ENCODE measurements around the gene DEFB112.

Gene DEFB112

GRCh38 chr6:49995278-49995677, 54.5 kb downstream of the DEFB112 start:
- no peak for DNase-seq (ENCODE audit: low read depth)
- H3K4me3 ChIP-seq (ENCODE audit: low read depth, low read length): no peak overlapping the region
- TF ChIP-seq MYC (IDR thresholded peaks at IDR 0.05; ENCODE audit: low read depth, low read length): no peak
- TF ChIP-seq, protein P1, sequence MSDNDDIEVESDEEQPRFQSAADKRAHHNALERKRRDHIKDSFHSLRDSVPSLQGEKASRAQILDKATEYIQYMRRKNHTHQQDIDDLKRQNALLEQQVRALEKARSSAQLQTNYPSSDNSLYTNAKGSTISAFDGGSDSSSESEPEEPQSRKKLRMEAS (IDR thresholded peaks at IDR 0.05; ENCODE audit: low read depth, low read length): no peak
- TF ChIP-seq, protein P2, sequence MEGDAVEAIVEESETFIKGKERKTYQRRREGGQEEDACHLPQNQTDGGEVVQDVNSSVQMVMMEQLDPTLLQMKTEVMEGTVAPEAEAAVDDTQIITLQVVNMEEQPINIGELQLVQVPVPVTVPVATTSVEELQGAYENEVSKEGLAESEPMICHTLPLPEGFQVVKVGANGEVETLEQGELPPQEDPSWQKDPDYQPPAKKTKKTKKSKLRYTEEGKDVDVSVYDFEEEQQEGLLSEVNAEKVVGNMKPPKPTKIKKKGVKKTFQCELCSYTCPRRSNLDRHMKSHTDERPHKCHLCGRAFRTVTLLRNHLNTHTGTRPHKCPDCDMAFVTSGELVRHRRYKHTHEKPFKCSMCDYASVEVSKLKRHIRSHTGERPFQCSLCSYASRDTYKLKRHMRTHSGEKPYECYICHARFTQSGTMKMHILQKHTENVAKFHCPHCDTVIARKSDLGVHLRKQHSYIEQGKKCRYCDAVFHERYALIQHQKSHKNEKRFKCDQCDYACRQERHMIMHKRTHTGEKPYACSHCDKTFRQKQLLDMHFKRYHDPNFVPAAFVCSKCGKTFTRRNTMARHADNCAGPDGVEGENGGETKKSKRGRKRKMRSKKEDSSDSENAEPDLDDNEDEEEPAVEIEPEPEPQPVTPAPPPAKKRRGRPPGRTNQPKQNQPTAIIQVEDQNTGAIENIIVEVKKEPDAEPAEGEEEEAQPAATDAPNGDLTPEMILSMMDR (IDR thresholded peaks at IDR 0.05; ENCODE audit: low read depth, low read length): no peak
- TF ChIP-seq POLR2A (IDR thresholded peaks at IDR 0.05; ENCODE audit: extremely low read depth, insufficient read length): no peak
